Mucosa of descending colon (tissue), 3 donors: Measurements from ENCODE around the gene IL32. TPM values are rescaled to one million over a fixed set of nuclear protein-coding genes. Genes with fewer than 3 reads are reported as not detected.

Source experiments
- ATAC-seq: fragments of 200-7000 bp; cut with Tn5 transposase; one replicate; pipeline ENCODE4 v1.9.1; 2020; ENCODE audit warnings: mild to moderate bottlenecking, moderate library complexity
- DNase-seq, 3 donors: peaks; one replicate each; pipeline ENCODE4 v3.0.0-alpha.2; 2020
- H3K36me3 ChIP-seq: fragments of 200-600 bp; one replicate; pipeline ENCODE4 v1.8.0; 2021; ENCODE audit warnings: low read depth, mild to moderate bottlenecking
- H3K4me1 ChIP-seq: fragments of 200-600 bp; one replicate; pipeline ENCODE4 v1.8.0; 2021; ENCODE audit warnings: low read depth, mild to moderate bottlenecking
- H3K4me3 ChIP-seq: fragments of 200-600 bp; one replicate; pipeline ENCODE4 v1.8.0; 2021; ENCODE audit warnings: mild to moderate bottlenecking
- H3K9me3 ChIP-seq: fragments of 200-600 bp; one replicate; pipeline ENCODE4 v1.8.0; 2021; ENCODE audit warnings: mild to moderate bottlenecking
- CTCF ChIP-seq: fragments of 200-600 bp; IDR thresholded peaks from one replicate; pipeline ENCODE4 v1.8.0; 2022; ENCODE audit warnings: antibody characterized with exemption, mild to moderate bottlenecking
- intact Hi-C, 2 donors: fragments of 100-400 bp; cut with DNase I in 1 of 2; cut with micrococcal nuclease in 1 of 2; formaldehyde crosslinking; loops; one replicate each; pipeline versions ENCODE4 v1.11.0 to v1.11.1; 2022; cut with DNase I, micrococcal nuclease
- total RNA-seq, 3 donors: library from RNA; stranded (reverse); fragmentation: NEBNext Ultra II Directional in 2 of 3; extraction: Animal tissue kit (Norgen Biotek cat#: 25700) in 2 of 3; gene quantifications; one replicate each; pipeline versions ENCODE4 v1.2.1 to v1.2.4, GENCODE V29; 2021 to 2023
- donor health status: DM: no; HTN: no; CAD: no; lungs with moderate emphysema.
- donor health status: DM: no; HTN: no; CAD: no.
- donor health status: DM: no; HTN: yes; CAD: no.

IL32 gene
- total RNA-seq, 3 donors from 2014 or later, result 394 to 627 (median 413) TPM

GRCh38 chr16:3026609-3027488 lies 38.6 kb upstream of the IL32 start:
- Histone ChIP-seq H3K4me1 (peaks cover 47% of the 10 kb centered on the region), H3K36me3 (no peaks in the 10 kb centered on the region), H3K9me3 (no peaks in the 10 kb centered on the region), H3K4me3 (no peak overlapping the region)
- no peak for TF ChIP-seq CTCF
- intact Hi-C loops, result no loop called here
- ATAC-seq (no peak), DNase-seq (peak in 2 of 3 donors; percentile 52 to 62)

- intact Hi-C loops, result no loop called here
- H3K9me3 ChIP-seq, result no peaks in the 10 kb centered on the region
- DNase-seq, result peak in 1 of 3 donors; percentile 7
- TF ChIP-seq CTCF, result no peak
- peaks cover 47% of the 10 kb centered on the region for H3K4me1 ChIP-seq
- no peak for ATAC-seq
- no peak overlapping the region for H3K4me3 ChIP-seq
- H3K36me3 ChIP-seq, result no peaks in the 10 kb centered on the region
Observed at GRCh38 chr16:3027489-3027795, 38.0 kb upstream of the IL32 start.

GRCh38 chr16:3027983-3028715 lies 37.3 kb upstream of the IL32 start:
- peak; percentile 95 for TF ChIP-seq CTCF
- peaks cover 40% of the 10 kb centered on the region for H3K4me1 ChIP-seq
- H3K36me3 ChIP-seq, result no peaks in the 10 kb centered on the region
- no peak overlapping the region for H3K4me3 ChIP-seq
- peak; percentile 91 to 95 (median 95) for DNase-seq
- intact Hi-C loops, result no loop called here
- no peaks in the 10 kb centered on the region for H3K9me3 ChIP-seq
- ATAC-seq, result peak; percentile 80

- TF ChIP-seq CTCF, result no peak
- Histone ChIP-seq H3K4me3 (no peak overlapping the region), H3K4me1 (peaks cover 37% of the 10 kb centered on the region), H3K9me3 (no peaks in the 10 kb centered on the region), H3K36me3 (no peaks in the 10 kb centered on the region)
- intact Hi-C loops, result no loop called here
- DNase-seq (peak in 2 of 3 donors; percentile 54 to 63), ATAC-seq (no peak)
Observed at GRCh38 chr16:3028716-3029319, 36.6 kb upstream of the IL32 start.

- TF ChIP-seq CTCF, result no peak
- no peaks in the 10 kb centered on the region for H3K36me3 ChIP-seq
- ATAC-seq (no peak), DNase-seq (peak in 1 of 3 donors; percentile 50)
- H3K4me3 ChIP-seq, result no peak overlapping the region
- H3K4me1 ChIP-seq, result peaks cover 34% of the 10 kb centered on the region
- intact Hi-C loops, result no loop called here
- no peaks in the 10 kb centered on the region for H3K9me3 ChIP-seq
Observed at GRCh38 chr16:3029491-3030221, 35.8 kb upstream of the IL32 start.
